Measurements from ENCODE around the gene MAGED4B. TPM values are rescaled to one million over a fixed set of nuclear protein-coding genes. Genes with fewer than 3 reads are reported as not detected.

The MAGED4B gene, protein sequence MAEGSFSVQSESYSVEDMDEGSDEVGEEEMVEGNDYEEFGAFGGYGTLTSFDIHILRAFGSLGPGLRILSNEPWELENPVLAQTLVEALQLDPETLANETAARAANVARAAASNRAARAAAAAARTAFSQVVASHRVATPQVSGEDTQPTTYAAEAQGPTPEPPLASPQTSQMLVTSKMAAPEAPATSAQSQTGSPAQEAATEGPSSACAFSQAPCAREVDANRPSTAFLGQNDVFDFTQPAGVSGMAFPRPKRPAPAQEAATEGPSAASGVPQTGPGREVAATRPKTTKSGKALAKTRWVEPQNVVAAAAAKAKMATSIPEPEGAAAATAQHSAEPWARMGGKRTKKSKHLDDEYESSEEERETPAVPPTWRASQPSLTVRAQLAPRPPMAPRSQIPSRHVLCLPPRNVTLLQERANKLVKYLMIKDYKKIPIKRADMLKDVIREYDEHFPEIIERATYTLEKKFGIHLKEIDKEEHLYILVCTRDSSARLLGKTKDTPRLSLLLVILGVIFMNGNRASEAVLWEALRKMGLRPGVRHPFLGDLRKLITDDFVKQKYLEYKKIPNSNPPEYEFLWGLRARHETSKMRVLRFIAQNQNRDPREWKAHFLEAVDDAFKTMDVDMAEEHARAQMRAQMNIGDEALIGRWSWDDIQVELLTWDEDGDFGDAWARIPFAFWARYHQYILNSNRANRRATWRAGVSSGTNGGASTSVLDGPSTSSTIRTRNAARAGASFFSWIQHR
- 13.7 and 46.1 TPM in 2 replicates for total RNA-seq

DNA sequence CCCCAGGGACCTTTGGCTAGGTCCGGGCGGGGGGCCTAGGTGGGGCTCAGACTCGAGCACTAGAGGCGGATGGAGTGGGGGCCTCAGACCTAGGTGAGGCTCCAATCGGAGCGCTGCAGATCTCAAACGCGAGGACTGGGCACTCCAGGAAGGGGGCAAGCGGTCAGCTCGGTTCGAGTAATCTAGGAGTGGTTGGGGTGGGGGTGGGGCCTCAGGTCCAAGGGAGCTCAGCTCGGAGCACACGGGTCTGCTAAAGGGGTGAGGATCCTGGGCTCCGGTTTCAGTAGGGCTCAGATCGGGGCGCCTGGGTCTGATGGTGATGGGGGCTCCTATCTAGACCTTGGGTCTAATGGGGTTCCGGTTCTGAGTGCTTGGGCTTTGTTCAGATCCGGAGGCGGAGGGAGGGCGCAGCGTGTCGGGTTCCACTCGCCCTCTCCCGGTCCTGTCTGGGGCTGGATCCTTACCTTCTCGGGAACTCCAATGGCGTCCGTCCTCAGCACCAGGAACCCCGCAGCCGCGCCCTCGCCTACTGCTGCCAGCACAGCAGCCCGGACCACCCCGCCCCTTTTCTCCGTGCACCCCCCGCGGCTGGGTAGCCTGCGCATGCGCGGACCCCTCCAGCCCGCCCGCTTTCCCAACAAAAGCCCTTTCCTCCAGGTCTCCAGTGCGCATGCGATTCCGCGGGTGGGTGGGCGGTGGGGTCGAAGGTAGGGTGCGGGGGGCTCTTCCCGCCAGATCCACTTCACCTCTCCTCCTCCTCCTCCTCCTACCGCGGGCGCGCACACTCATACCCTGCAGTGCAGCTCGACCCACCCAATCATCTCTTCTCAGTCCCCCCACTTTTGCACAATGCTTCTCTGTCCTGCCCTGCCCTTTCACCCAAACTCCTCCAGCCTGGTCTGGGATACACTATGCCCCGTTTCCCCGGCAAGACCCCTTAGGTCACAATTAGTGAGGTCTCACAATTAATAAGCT is at the start of gene MAGED4B:
Gene MAGED4B (minus strand): TSS at position 518 of the 975 bp plus-strand sequence. CDS start 1,011 bp downstream, outside the sequence.

Other genes with a start within 250 kb of the MAGED4B start
- 66.2 and 72.4 TPM in 2 replicates for gene MAGED1, start 175.6 kb downstream of the MAGED4B start, total RNA-seq
- 7.1 and 10.5 TPM in 2 replicates for gene MAGED4, start 115.7 kb upstream of the MAGED4B start, total RNA-seq